IMR-90 (cell line): ENCODE results near the gene AZU1. TPM values are rescaled to one million over a fixed set of nuclear protein-coding genes. Genes with fewer than 3 reads are reported as not detected.

Source experiments
- ATAC-seq: fragments of 200-7000 bp; cut with Tn5 transposase; 2 replicates; pipeline ENCODE4 v1.9.1; 2020; ENCODE audit warnings: low read depth, mild to moderate bottlenecking, moderate library complexity
- BruUV-seq: library from RNA; stranded (reverse); fragments of 400-500 nt; replicated peaks from 2 replicates; lab custom pipeline; 2021; lab: Mats Ljungman, UMichigan
- CTCF ChIA-PET: fragments of 300-600 bp; formaldehyde crosslinking; extraction: SDS; loops from one replicate; lab custom pipeline; 2021; ENCODE audit warnings: antibody characterized with exemption; lab: Yijun Ruan, JAX
- POLR2A ChIA-PET: fragments of 300-600 bp; sonication (Branson Sonifier 250); formaldehyde crosslinking; loops from one replicate; lab custom pipeline; 2022; ENCODE audit warnings: antibody characterized with exemption; ENCODE audit not compliant: unreplicated experiment; lab: Charles Lee
- DNase-seq: peaks from one replicate; pipeline ENCODE4 v3.0.0; 2013
- H2AFZ ChIP-seq: replicated peaks from 2 replicates; pipeline ENCODE3; 2013; ENCODE audit warnings: low read length, mild to moderate bottlenecking; ENCODE audit not compliant: poor library complexity
- H2AK5ac ChIP-seq: 2 replicates; pipeline ENCODE4 v1.6.1; 2013; ENCODE audit warnings: low read depth, low read length, inconsistent platforms
- H2AK9ac ChIP-seq: replicated peaks from 2 replicates; pipeline ENCODE3; 2013; ENCODE audit warnings: mild to moderate bottlenecking, low read depth, low read length, moderate library complexity; ENCODE audit not compliant: poor library complexity
- H2BK120ac ChIP-seq: 2 replicates; pipeline ENCODE4 v1.6.1; 2013; ENCODE audit warnings: low read depth, low read length, inconsistent platforms
- H2BK15ac ChIP-seq: 3 replicates; pipeline ENCODE4 v1.6.1; 2013; ENCODE audit warnings: low read depth, low read length, inconsistent platforms
- H2BK20ac ChIP-seq: 2 replicates; pipeline ENCODE4 v1.6.1; 2013; ENCODE audit warnings: low read depth, mild to moderate bottlenecking, inconsistent platforms, low read length, moderate library complexity
- H2BK5ac ChIP-seq: 2 replicates; pipeline ENCODE4 v1.6.1; 2013; ENCODE audit warnings: mild to moderate bottlenecking, low read depth, low read length, inconsistent platforms; ENCODE audit not compliant: poor library complexity, severe bottlenecking
- H3K14ac ChIP-seq: replicated peaks from 2 replicates; pipeline ENCODE4 v1.6.1; 2013; ENCODE audit warnings: low read depth, low read length, inconsistent platforms
- H3K18ac ChIP-seq: 2 replicates; pipeline ENCODE4 v1.6.1; 2013; ENCODE audit warnings: low read depth, low read length, control low read depth
- H3K23ac ChIP-seq: 2 replicates; pipeline ENCODE4 v1.6.1; 2013; ENCODE audit warnings: low read depth, low read length, inconsistent platforms
- H3K27ac ChIP-seq: 2 replicates; pipeline ENCODE4 v1.5.1; 2013; ENCODE audit warnings: mild to moderate bottlenecking, control low read depth, low read length; ENCODE audit not compliant: insufficient read depth
- H3K27me3 ChIP-seq: 2 replicates; pipeline ENCODE4 v1.6.1; 2013; ENCODE audit warnings: low read length; ENCODE audit not compliant: control insufficient read depth, insufficient read depth
- H3K36me3 ChIP-seq: 2 replicates; pipeline ENCODE4 v1.6.1; 2013; ENCODE audit warnings: low read length, mixed read lengths; ENCODE audit not compliant: control insufficient read depth, insufficient read depth
- H3K4ac ChIP-seq: 2 replicates; pipeline ENCODE4 v1.6.1; 2013; ENCODE audit warnings: low read depth, low read length, inconsistent platforms
- H3K4me1 ChIP-seq: 2 replicates; pipeline ENCODE4 v1.6.1; 2013; ENCODE audit warnings: low read length, mixed read lengths; ENCODE audit not compliant: control insufficient read depth, insufficient read depth
- H3K4me2 ChIP-seq: 2 replicates; pipeline ENCODE4 v1.6.1; 2013; ENCODE audit warnings: low read depth, mild to moderate bottlenecking, control low read depth, low read length, moderate library complexity
- H3K4me3 ChIP-seq: 2 replicates; pipeline ENCODE4 v1.5.1; 2013; ENCODE audit warnings: low read depth, mild to moderate bottlenecking, control low read depth, low read length, moderate library complexity; ENCODE audit not compliant: insufficient read depth
- H3K56ac ChIP-seq: 2 replicates; pipeline ENCODE4 v1.6.1; 2013; ENCODE audit warnings: low read length, inconsistent platforms; ENCODE audit not compliant: insufficient read depth; ENCODE audit errors: extremely low read depth
- H3K79me1 ChIP-seq, 2 experiments: 2 replicates each; pipeline ENCODE4 v1.6.1; 2013; ENCODE audit warnings: low read length in 2 of 2, inconsistent platforms in 1 of 2, low read depth in 1 of 2
- H3K9ac ChIP-seq: 2 replicates; pipeline ENCODE4 v1.6.1; 2013; ENCODE audit warnings: low read depth, low read length, control low read depth
- H3K9me1 ChIP-seq: 2 replicates; pipeline ENCODE4 v1.6.1; 2013; ENCODE audit warnings: low read length, inconsistent platforms; ENCODE audit not compliant: insufficient read depth
- H3K9me3 ChIP-seq: 2 replicates; pipeline ENCODE4 v1.6.1; 2013; ENCODE audit warnings: low read length; ENCODE audit not compliant: control insufficient read depth, insufficient read depth
- H4K20me1 ChIP-seq: 2 replicates; pipeline ENCODE4 v1.6.1; 2013; ENCODE audit warnings: low read length, inconsistent platforms; ENCODE audit not compliant: insufficient read depth
- H4K5ac ChIP-seq: 2 replicates; pipeline ENCODE4 v1.6.1; 2013; ENCODE audit warnings: mild to moderate bottlenecking, low read depth, low read length, control low read depth
- H4K8ac ChIP-seq, 2 experiments: 2 replicates each; pipeline ENCODE4 v1.6.1; 2013; ENCODE audit warnings: low read depth in 2 of 2, low read length in 2 of 2, control low read depth in 1 of 2, inconsistent platforms in 1 of 2
- H4K91ac ChIP-seq: 2 replicates; pipeline ENCODE4 v1.6.1; 2013; ENCODE audit warnings: low read depth, low read length, inconsistent platforms; ENCODE audit not compliant: insufficient read depth
- MAFK ChIP-seq: IDR thresholded peaks from 2 replicates; pipeline ENCODE4 v1.6.1; 2012; ENCODE audit warnings: low read depth, low read length, improper control_type of control experiment
- MAZ ChIP-seq: IDR thresholded peaks from 2 replicates; pipeline ENCODE4 v1.6.1; 2012; ENCODE audit warnings: low read depth, mild to moderate bottlenecking, low read length, improper control_type of control experiment, moderate library complexity, borderline replicate concordance
- WGBS, 2 experiments: methylation state at CpG; one replicate each; pipeline versions ENCODE4 v1.1.5 to v1.1.7; 2013; ENCODE audit warnings: missing lambda C conversion rate in 2 of 2; ENCODE audit not compliant: insufficient read length in 1 of 2; ENCODE audit errors: extremely low coverage in 2 of 2; 5-methylcytosine and 5-hydroxymethylcytosine counted together
- dilution Hi-C: fragments of 300-500 bp; cut with HindIII; formaldehyde crosslinking; loops from one replicate; pipeline ENCODE4 v1.14.3; 2018; ENCODE audit warnings: low sequenced_read_pairs; ENCODE audit not compliant: unreplicated experiment
- in situ Hi-C: fragments of 300-500 bp; cut with MboI; formaldehyde crosslinking; loops from 3 replicates; pipeline ENCODE4 v1.14.3; 2019; ENCODE audit warnings: low sequenced_read_pairs, inconsistent platforms, mixed read lengths
- intact Hi-C: fragments of 100-400 bp; cut with micrococcal nuclease; formaldehyde crosslinking; loops from 2 replicates; pipeline ENCODE4 v1.10.0; 2022
- polyA plus RNA-seq, 3 experiments: library from polyadenylated mRNA; depleted of rRNA; stranded (reverse); fragments of >200 nt; gene quantifications; 2 replicates each; pipeline ENCODE4 v1.2.3, GENCODE V29; 2012; ENCODE audit warnings: low replicate concordance in 1 of 3
- total RNA-seq: library from RNA; depleted of rRNA; stranded (reverse); fragments of >200 nt; gene quantifications from 2 replicates; pipeline ENCODE4 v1.2.3, GENCODE V29; 2012

Gene AZU1
- total and polyA plus RNA-seq, 2 of the 4 experiments (the other 2 are of a cell fraction), result 0.12 TPM; not detected in 1

- Histone ChIP-seq H3K36me3 (peaks cover 79% of the 10 kb centered on the region), H3K4me2 (no peak overlapping the region), H2BK5ac (no peak overlapping the region), H4K91ac (no peak overlapping the region), H3K27me3 (no peaks in the 10 kb centered on the region), H3K9me3 (no peaks in the 10 kb centered on the region), H3K56ac (no peak overlapping the region), H2AFZ (no peak overlapping the region), H2AK5ac (no peak overlapping the region), H2BK120ac (no peak overlapping the region), H4K5ac (no peak overlapping the region), H3K9me1 (no peaks in the 10 kb centered on the region), H3K27ac (no peak overlapping the region), H3K79me1 (peaks cover 11 to 36% of the 10 kb centered on the region in 2 experiments), H4K20me1 (peaks cover 61% of the 10 kb centered on the region), H3K18ac (no peak overlapping the region), H3K4me1 (no peaks in the 10 kb centered on the region), H3K4me3 (no peak overlapping the region), H2AK9ac (no peak overlapping the region), H3K14ac (no peak overlapping the region), H4K8ac (no peak overlapping the region), H3K23ac (no peak overlapping the region), H2BK15ac (no peak overlapping the region), H3K4ac (no peak overlapping the region), H2BK20ac (no peak overlapping the region), H3K9ac (no peak overlapping the region)
- in situ Hi-C loops (no loop called here), intact Hi-C loops (no loop called here), dilution Hi-C loops (no loop called here)
- ATAC-seq (no peak), DNase-seq (no peak)
- 98% methylated on average over 7 of the region's 20 CpGs; no CpG with 5 or more reads in 1 of the 2 experiments for WGBS, 2 experiments
- POLR2A ChIA-PET, result no interaction called here
- CTCF ChIA-PET, result no interaction called here
- TSS peak; percentile 77 for BruUV-seq
- TF ChIP-seq MAZ (no peak), MAFK (no peak)
These were observed 16.1 kb upstream of the AZU1 start for GRCh38 chr19:811506-812048.
